Measurements from ENCODE around the gene JAK1.

GRCh38 chr1:64976361-64976760 lies 10.0 kb upstream of the JAK1 start:
- TF ChIP-seq POLR2A (IDR thresholded peaks at IDR 0.05; ENCODE audit: low read depth, low read length) (no peak), CTCF (IDR thresholded peaks at IDR 0.05; ENCODE audit: extremely low read depth in 1 of 2, insufficient read depth in 1 of 2, low read depth in 1 of 2, low read length in 2 of 2) (no peak), EZH2 (IDR thresholded peaks at IDR 0.05; ENCODE audit: borderline replicate concordance, low read depth, low read length, severe bottlenecking) (no peak), POLR2AphosphoS5 (IDR thresholded peaks at IDR 0.05; ENCODE audit: insufficient read depth, low read depth, low read length) (no peak), MAX (IDR thresholded peaks at IDR 0.05; ENCODE audit: insufficient read depth, insufficient read length) (no peak)

All from endothelial cell of umbilical vein (primary cell).